Dermis blood vessel endothelial cell (primary cell): ENCODE measurements around the gene SERPINE2. TPM values are rescaled to one million over a fixed set of nuclear protein-coding genes. Genes with fewer than 3 reads are reported as not detected.

Experiments
- DNase-seq: peaks from one replicate; pipeline ENCODE4 v3.0.0; 2010
- total RNA-seq: library from RNA; depleted of rRNA; stranded (reverse); fragments of >200 nt; gene quantifications from 2 replicates; pipeline ENCODE4 v1.2.3, GENCODE V29; 2014

Gene SERPINE2
- total RNA-seq, 1 donor from 2014 or later, result 5.1 TPM

DNA sequence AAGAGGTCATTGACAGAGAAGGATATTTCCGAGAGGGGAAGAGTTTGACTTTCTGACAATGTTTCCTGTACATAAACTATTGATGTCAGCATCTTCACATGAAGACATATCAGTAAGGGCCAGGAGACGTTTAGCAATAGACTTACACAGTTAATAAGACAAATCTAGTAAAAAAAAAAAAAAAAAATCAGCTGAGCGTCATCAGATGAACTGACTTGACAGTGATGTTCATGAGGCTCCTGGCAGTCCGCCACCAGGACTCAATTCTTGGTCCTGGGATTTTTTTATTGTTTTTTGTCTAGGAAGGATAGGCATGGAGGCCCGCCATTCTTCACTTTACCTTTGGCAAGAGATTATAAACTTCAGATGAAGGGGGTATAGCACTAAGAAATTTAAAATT, 67.4 kb downstream of the SERPINE2 start:
- no peak for DNase-seq

DNA sequence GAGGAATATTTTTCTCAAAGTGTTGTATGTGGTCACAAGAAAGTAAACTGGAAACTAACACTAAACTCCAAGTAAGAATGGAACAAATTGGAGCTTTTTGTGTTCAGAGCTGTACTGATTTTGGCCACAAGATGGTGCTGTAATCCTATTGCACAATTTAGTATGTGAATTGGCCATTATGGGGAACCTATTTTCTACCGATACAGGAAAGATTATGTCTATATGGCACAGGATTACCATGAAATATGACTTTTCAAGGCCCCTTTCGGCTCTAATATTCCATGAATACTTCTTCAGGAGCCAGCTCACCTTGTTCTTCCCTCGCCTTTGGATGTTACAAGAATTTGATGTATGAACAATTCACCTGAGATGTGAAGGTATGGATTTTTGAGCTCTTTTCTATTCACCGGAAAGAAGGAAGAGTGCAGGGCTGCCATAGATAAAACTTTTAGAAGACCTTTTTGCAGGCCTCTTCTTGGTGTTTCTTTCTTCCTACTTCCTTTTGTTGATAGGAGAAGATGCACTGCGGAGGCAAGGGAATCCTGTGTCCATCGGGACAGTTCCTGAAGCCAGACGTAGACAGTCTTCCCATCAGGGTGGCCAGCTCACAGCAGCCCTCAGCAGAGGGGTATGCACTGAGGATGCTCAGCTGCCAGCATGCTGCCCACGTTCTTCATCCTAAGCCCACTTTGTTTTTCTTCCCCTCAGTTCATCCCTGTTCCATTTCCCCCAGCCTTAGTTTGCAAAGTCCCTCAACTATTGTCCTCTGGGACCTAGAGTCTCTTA, 68.5 kb downstream of the SERPINE2 start:
- DNase-seq, result peak; percentile 81

- no peak for DNase-seq
Measured at GRCh38 chr2:223969856-223970255, 69.2 kb downstream of the SERPINE2 start.

- DNase-seq, result no peak
Measured at GRCh38 chr2:223969315-223969714, 69.8 kb downstream of the SERPINE2 start.

DNA sequence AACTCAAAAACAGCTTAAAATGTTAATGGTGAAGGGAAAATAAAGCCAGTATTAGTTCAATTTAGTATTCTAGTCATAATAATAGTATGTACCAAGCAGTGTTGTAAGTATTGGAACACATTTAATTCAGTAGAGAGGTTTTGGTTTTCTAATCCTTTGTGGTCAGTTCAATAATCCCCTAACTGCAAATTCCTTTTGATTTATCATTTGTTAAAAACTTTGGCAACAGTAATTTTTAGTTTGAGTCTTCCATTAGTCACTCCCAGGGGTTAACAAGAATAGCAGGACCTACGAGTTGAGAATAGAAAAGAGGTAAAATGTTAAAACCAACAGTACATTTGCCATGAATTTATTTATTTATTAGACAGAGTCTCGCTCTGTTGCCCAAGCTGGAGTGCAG, 71.1 kb downstream of the SERPINE2 start:
- DNase-seq, result no peak

- DNase-seq, result peak; percentile 80
Measured at GRCh38 chr2:223959688-223960087, 79.4 kb downstream of the SERPINE2 start.

- peak; percentile 97 for DNase-seq
Measured at GRCh38 chr2:223957092-223957851, 81.8 kb downstream of the SERPINE2 start, which contains the start of gene MRPL44. Gene MRPL44 (plus strand): TSS chr2:223957463. CDS start chr2:223957473, 10 bp downstream.

DNA sequence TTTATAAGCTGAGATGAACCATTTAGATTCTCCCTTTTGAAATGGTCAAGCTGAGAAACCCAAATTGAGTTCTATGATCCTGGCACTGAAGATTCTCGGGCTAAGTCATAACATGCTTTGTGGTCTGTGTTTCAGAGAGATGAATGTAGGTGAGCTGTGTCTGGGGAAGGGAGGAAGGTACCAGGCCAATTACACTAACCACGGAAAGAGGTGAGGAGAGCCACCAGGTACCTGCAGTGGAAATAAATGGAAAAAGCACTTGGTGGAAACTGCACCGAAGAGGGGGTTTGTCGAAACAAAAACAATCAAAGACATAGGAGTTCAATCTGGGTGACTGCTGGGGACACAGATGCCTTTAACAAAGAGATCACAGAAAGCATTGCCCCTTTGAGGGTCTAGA, 82.8 kb downstream of the SERPINE2 start:
- no peak for DNase-seq

- DNase-seq, result peak; percentile 83
Measured at GRCh38 chr2:223954401-223954800, 84.7 kb downstream of the SERPINE2 start.

GRCh38 chr2:223952280-223952968, 86.7 kb downstream of the SERPINE2 start:
- no peak for DNase-seq

- DNase-seq, result peak; percentile 71
Measured at GRCh38 chr2:223950448-223951347, 88.4 kb downstream of the SERPINE2 start.

DNA sequence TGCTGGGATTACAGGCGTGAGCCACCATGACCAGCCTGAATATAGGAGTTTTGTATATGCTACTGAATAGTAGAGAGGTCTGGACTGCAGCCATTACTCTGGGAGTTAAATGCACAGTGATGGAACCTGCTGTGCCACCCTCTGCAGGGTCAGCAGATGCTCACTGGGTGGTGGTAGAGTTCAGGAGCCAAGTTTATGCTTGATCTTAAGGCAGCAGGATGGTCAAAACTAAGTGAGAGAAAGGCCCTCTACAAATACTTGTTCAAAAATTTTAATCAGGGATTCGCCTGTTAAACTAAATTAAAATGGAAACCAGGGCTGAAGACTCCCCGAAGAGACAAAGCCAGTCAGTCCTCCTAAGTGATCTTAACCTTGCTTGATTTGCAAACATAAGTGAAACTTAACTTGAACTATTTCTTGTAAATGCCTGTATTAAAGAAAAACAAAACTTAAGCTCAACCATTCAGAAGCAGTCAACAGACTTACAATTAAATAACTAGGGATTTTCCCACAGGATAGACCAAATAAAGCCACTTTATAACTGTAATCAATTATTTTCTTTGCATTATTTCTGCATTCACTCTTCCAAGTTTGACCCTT, 89.7 kb downstream of the SERPINE2 start:
- DNase-seq, result no peak

- no peak for DNase-seq
Measured at GRCh38 chr2:223947711-223948205, 91.3 kb downstream of the SERPINE2 start.

DNA sequence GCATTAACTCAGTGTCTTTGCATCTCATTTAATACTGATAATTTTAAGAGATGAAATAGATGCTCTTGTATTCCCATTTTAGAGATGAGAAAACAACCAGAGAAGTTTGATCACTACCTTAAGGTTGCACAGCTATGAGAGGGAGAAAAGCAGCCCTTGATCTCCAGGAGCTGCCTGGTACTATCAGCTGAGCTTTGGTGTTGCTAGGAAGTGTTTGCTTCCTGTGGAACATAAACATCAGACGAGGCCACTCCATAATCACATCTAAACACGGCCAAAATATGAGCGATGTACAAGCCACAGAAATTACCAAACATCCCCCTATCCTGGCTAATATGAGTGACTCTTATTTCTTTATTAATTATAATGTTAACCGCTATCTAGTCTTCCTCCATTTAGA, 93.3 kb downstream of the SERPINE2 start:
- peak; percentile 70 for DNase-seq

DNA sequence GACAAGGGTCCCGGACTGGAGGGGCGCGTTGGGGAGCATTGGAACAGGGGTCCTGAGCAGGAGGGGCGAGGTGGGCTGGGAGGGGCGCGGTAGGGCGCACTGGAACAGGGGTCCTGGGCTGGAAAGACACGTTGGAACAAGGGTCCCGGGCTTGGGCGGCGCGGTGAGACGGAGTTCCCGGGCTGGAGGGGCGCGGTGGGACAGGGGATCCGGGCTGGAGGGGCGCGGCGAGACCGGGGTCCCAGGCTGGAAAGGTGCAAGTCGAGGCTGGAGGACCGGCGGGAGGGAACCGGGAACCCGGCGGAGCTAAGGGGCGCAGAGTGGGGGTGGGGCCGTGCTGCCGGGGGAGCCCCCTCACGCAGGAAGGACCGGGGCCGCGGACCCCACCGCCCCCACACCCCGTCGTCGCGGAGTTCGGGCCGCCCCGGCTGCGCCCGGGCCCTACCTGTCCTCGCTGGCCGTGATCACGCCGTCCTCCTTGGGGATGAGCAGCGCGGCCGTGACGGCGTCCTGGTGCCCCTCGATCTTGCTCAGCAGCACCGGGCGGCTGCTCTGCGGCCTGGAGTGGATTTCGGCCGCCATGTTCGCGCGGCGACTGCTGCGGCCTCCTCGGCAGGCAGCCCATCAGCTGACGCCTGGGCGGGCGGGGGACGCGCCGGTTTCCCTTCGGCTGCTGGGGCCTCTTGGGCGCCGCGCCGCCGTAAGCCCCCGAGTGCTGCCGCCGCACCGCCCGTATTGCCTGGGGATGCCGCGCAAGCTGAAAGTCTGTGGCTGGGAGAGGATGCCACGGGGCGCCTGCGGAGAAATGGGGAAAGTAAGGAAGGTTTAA, 94.2 kb downstream of the SERPINE2 start, which contains the start of gene WDFY1:
WDFY1 (minus strand) TSS at position 633 of the 829 bp plus-strand sequence; CDS start at position 582, 51 bp downstream.
- DNase-seq, result peak; percentile 93

DNA sequence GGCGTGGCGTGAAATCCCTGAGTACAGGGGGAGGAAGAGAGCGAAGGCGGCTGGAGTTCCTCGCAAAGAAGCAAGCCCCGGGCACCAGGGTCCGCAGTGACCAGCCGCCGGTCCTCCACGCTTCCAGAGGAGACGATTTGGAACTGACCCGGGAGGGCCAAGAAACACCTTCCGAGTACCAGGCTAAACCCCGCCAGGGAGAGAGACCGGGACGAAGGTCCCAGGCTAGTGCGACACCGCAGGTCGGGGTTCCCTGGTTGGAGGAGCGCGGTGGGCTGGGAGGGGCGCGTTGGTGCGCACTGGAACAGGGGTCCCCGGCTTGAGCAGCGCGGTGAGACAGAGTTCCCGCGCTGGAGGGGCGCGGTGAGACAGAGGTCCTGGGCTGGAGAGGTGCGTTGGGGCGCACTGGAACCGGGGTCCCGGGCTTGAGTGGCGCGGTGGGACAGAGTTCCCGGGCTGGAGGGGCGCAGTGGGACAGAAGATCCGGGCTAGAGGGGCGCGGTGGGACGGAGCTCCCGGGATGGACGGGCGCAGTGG, 94.9 kb downstream of the SERPINE2 start:
- peak; percentile 50 for DNase-seq

DNA sequence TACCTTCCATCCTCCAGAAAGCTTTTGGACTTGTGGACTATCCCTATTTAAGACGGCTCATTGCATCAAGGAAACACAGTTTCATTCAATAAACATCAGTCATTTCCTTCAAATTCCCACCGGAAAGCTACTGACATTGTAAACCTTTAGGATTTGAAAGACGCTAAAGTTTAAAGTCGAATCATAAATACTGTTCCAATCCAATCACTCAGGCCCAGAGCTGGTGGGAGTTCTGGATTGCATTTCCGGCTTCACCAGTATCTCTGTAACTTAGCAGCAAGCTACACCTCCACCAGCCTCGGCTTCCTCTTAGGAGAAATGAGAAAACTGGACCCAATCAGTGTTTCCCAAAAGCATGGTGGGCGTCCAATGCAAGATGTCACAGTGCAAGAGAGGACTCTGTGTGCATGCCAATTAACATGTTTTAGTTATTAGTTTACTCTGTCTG, 95.5 kb downstream of the SERPINE2 start:
- DNase-seq, result peak; percentile 84

DNA sequence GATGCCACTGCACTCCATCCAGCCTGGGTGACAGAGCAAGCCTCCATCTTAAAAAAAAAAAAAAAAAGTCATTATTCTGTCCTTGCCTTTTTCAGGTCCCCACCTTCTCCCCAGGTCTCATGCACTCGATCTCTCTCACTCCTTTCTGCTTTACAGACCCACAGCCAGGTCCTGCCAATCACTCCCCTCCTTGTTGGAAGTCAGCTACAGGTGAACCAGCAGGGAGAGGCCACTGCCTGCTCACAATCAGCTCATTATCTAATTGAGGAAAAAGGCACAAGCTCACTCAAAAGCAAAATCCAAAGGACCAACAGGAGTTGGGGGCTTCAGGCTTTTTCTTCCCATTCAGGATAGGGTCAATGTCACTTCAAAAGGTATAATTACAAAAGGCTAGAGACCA, 96.0 kb downstream of the SERPINE2 start:
- DNase-seq, result no peak

GRCh38 chr2:223941579-223942277, 97.4 kb downstream of the SERPINE2 start:
- DNase-seq, result peak; percentile 49
